ENCODE results near the gene EVA1B.

EVA1B gene

GRCh38 chr1:36345353-36345752 lies 21.9 kb upstream of the EVA1B start:
- DNase-seq = no peak

- DNase-seq = no peak
Observed at GRCh38 chr1:36344395-36344680, 20.9 kb upstream of the EVA1B start.

GRCh38 chr1:36343651-36344394 lies 20.4 kb upstream of the EVA1B start:
- DNase-seq = no peak

- peak; percentile 80 for DNase-seq
Observed at GRCh38 chr1:36342426-36343185, 19.2 kb upstream of the EVA1B start.

DNA sequence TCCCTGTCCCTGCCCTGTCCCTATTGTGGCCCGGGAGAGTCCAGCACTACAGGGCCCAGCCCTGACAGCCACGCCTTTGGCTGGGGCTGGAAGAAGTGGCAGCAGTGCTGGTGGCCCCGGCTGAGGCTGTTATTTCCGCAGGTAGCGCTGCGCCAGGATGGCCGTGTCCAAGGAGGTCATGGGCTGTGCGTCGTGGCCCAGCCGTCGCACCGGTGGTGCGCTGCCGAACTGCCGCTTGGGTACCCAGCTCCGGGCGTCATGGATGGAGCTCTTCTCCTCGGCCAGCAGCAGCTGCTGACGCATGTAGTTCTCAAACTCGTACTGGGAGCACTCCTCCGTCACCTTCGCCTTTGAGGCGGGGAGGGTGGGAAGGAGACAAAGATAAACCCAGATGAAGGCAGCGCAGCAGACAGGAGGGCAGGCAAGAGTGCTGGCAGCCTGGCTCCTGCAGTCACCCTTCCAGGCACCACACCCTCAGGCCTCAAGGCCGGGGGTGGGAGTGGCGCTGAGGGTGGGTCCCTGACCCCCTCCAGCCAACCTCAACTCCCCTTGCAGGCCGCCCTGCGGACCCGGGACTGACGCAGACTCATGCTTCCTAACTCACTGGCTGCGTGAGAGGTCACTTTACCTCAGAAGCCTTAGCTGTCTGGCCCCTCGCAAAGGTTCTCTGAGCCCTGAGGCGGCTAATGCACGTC lies 18.3 kb upstream of the EVA1B start:
- DNase-seq = no peak

DNA sequence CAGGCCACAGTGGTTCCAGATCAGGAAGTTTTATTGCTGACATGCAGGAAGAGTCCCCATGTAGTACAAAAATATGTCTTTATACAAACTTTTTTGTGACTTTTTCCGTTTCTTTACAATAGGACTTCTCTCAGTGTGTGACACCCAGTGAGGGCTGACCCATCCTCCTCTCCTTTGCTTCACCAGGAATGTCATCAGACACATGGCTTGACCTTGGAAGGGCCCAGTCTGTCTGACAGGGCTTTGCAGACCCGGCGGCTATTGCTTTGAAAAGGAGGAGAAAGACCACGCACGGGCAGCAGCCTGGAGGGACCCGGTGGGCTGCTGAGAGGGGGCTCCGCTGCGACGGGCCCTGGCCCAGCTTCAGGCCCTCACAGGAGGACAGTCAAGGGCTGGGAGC lies 16.2 kb upstream of the EVA1B start:
- no peak for DNase-seq

DNA sequence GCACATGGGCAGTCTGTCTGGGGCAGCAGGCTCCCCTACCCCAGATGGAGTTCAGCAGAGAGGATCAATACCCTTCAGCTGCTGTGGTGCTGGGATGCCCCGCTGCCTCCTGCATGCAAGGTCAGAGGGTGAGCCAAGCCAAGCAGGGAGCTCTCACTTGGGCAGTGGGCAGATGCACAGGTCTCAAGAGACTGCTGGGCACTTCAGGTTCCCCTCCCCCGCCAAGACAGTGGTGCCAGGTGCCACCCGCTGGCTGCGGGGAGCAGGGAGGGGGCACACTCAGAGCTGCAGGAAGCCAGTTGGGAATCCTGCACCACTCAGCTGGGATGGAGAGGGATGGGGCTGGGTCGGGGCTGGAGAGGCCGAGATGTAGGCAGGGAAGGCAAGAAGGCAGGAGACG lies 15.8 kb upstream of the EVA1B start:
- no peak for DNase-seq

GRCh38 chr1:36337830-36338229 lies 14.4 kb upstream of the EVA1B start:
- DNase-seq = no peak

GRCh38 chr1:36330940-36331339 lies 7.5 kb upstream of the EVA1B start:
- DNase-seq = no peak

DNA sequence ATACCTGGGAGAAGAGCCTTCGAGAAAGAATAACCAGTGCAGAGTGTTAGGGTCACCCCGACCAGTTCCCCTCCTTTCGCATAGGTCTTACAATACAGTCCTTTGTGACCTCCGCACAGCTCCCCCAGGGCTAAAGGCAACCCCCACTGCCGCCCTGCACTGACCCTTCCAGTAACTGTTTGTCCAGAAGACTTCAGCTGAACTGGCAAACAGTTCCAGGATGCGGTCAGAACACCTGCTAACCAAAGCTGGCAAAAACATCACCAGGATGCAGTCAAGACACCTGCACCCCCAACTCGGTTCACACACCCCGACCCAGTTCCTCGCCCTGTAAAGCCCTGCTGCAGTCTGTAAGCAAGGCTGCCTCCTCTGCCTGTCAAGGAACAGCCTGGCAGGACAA lies 6.4 kb upstream of the EVA1B start:
- DNase-seq = no peak

- DNase-seq = no peak
Observed at GRCh38 chr1:36328713-36329112, 5.3 kb upstream of the EVA1B start.

GRCh38 chr1:36328088-36328480 lies 4.6 kb upstream of the EVA1B start:
- DNase-seq = no peak

- DNase-seq = peak; percentile 41
Observed at GRCh38 chr1:36327421-36328087, 4.1 kb upstream of the EVA1B start.

DNA sequence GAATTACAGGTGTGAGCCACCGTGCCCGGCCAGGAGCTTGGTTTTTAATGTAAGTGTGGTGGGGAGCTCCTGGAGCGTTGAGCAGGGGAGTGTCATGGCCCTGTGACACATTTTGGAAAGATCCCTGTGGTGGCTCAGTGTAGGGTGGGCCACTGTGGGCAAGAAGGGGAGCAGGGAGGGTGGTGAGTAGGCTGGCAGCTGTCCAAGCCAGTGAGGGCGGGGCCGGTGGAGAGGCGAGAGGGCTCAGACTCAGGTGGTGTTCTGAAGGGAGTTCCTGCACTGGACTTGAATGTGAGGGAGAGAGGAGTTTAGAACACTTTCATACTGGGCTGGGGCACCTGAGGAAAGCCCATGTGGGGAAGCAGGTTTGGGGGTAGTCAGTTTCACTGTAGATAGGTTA lies 3.1 kb upstream of the EVA1B start:
- DNase-seq = no peak

DNA sequence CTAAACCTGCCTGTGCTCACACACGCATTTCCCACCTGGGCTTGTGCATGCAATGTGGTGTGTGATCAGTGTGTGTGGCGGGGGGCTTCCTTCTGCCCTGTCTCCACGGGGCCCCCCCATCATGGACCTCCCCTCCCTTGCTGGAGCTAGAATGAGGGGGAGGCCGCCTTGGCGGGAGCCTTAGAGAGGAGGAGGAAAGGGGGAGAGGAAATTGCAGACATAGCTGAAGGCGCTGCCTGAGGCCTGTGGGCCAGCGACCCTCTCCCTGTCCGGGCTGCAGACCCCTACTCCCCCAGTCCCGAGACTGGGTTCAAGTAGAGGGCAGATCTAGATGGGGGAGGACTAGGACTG lies 883 bp upstream of the EVA1B start:
- no peak for DNase-seq

GRCh38 chr1:36322786-36323635 lies 434 bp downstream of the EVA1B start:
- DNase-seq = no peak

- DNase-seq = no peak
Observed at GRCh38 chr1:36322041-36322785, 1.2 kb downstream of the EVA1B start.

- DNase-seq = no peak
Observed at GRCh38 chr1:36321119-36321951, 2.1 kb downstream of the EVA1B start.

GRCh38 chr1:36320767-36321118 lies 2.7 kb downstream of the EVA1B start:
- no peak for DNase-seq

DNA sequence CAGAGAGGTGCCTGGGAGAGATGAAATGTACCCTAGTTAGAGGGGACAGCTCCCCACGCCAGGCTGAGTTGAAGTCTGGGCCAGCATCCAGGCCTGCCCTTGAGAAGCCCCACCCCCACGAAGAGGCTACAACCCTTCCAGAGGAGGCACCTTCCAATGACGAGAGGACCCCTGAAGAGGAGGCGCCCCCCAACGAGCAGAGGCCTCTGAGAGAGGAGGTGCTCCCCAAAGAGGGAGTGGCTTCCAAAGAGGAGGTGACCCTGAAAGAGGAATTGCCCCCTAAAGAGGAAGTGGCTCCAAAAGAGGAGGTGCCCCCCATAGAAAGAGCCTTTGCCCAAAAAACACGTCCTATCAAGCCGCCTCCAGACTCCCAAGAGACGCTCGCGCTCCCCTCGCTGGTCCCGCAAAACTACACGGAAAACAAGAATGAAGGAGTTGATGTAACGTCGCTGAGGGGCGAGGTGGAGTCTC lies 3.1 kb downstream of the EVA1B start:
- no peak for DNase-seq

DNA sequence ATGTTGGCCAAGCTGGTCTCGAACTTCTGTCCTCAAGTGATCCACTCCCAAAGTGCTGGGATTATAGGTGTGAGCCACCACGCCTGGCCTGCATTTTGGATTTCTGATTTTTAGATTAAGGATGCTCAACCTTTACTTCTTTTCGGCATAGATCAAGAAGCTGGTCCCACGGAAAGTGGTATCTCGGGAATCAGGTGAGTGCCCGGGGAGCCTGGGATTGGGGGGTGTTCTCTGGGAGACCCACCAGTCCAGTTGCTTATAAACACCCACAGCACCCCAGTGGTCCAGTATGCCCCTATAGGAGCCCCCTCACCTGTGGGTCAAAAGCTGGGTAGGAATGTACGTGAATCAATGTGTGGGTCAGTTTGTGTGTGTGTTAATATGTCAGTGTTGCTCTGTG lies 14.0 kb downstream of the EVA1B start:
- no peak for DNase-seq
